Measurements from ENCODE around the gene HTRA1. TPM values are rescaled to one million over a fixed set of nuclear protein-coding genes. Genes with fewer than 3 reads are reported as not detected.

HTRA1 gene
- total and polyA plus RNA-seq, 2 of the 4 experiments (the other 2 are of a cell fraction): 28.5 to 108 TPM

GRCh38 chr10:122463466-122464249 is 2.3 kb downstream of the HTRA1 start (continued):
- TF ChIP-seq BHLHE40 (IDR thresholded peaks at IDR 0.05; ENCODE audit: low read depth, low read length) (no peak), CHD1 (IDR thresholded peaks at IDR 0.05; ENCODE audit: low read depth, low read length) (no peak), MAZ (IDR thresholded peaks at IDR 0.05; ENCODE audit: borderline replicate concordance, low read depth, low read length) (no peak)

GRCh38 chr10:122464250-122464510 is 2.8 kb downstream of the HTRA1 start:
- no peaks in the 10 kb centered on the region for H3K9me3 ChIP-seq (ENCODE audit: control insufficient read depth, insufficient read depth, low read length)
- H3K36me3 ChIP-seq (ENCODE audit: control insufficient read depth, insufficient read depth, low read length): no peaks in the 10 kb centered on the region; the same call in 1 of the 2 replicates
- no peak overlapping the region for H3K4ac ChIP-seq (ENCODE audit: low read depth, low read length)
- H3K23ac ChIP-seq (ENCODE audit: low read depth, low read length): no peak overlapping the region
- H4K20me1 ChIP-seq (ENCODE audit: insufficient read depth, low read length): peaks cover 16% of the 10 kb centered on the region
- no peak overlapping the region for H2BK20ac ChIP-seq (ENCODE audit: low read depth, low read length)
- H3K4me1 ChIP-seq (ENCODE audit: control insufficient read depth, insufficient read depth, low read length): peaks cover 19% of the 10 kb centered on the region
- H3K4me3 ChIP-seq (ENCODE audit: insufficient read depth, low read depth, low read length): no peak overlapping the region
- ATAC-seq (ENCODE audit: low read depth) (no peak), DNase-seq (no peak)
- H2AK9ac ChIP-seq (replicated peaks; ENCODE audit: low read depth, low read length, poor library complexity): no peak overlapping the region
- no peak overlapping the region for H3K4me2 ChIP-seq (ENCODE audit: low read depth, low read length)
- CTCF ChIA-PET: no interaction called here
- no peak overlapping the region for H4K8ac ChIP-seq (ENCODE audit: low read depth in 2 of 2, low read length in 2 of 2)
- TF ChIP-seq ELK1 (IDR thresholded peaks at IDR 0.05; ENCODE audit: borderline replicate concordance, low read depth, low read length) (no peak), RFX5 (IDR thresholded peaks at IDR 0.05; ENCODE audit: low read depth, low read length) (no peak), SMC3 (IDR thresholded peaks at IDR 0.05; ENCODE audit: low read depth, low read length) (no peak), RAD21 (IDR thresholded peaks at IDR 0.05; ENCODE audit: low read length) (no peak), CHD1 (IDR thresholded peaks at IDR 0.05; ENCODE audit: low read depth, low read length) (no peak), MAZ (IDR thresholded peaks at IDR 0.05; ENCODE audit: borderline replicate concordance, low read depth, low read length) (no peak), RCOR1 (IDR thresholded peaks at IDR 0.05; ENCODE audit: insufficient replicate concordance, low read length) (no peak), FOS (IDR thresholded peaks at IDR 0.05; ENCODE audit: low read depth, low read length) (no peak), BHLHE40 (IDR thresholded peaks at IDR 0.05; ENCODE audit: low read depth, low read length) (no peak), MXI1 (IDR thresholded peaks at IDR 0.05; ENCODE audit: borderline replicate concordance, low read depth, low read length) (no peak), NFE2L2 (IDR thresholded peaks at IDR 0.05; ENCODE audit: low read depth, low read length) (no peak)
- H3K79me1 ChIP-seq (ENCODE audit: low read depth in 1 of 2, low read length in 2 of 2): peaks cover 9 to 30% of the 10 kb centered on the region in 2 experiments
- no peak overlapping the region for H3K56ac ChIP-seq (ENCODE audit: extremely low read depth, insufficient read depth, low read length)
- H3K9ac ChIP-seq (ENCODE audit: low read depth, low read length): no peak overlapping the region
- no peak overlapping the region for H4K5ac ChIP-seq (ENCODE audit: low read depth, low read length)
- no peak overlapping the region for H4K91ac ChIP-seq (ENCODE audit: insufficient read depth, low read depth, low read length)
- POLR2A ChIA-PET (ENCODE audit: unreplicated experiment): no interaction called here
- H2BK15ac ChIP-seq (ENCODE audit: low read depth, low read length): no peak overlapping the region
- no peak overlapping the region for H3K27ac ChIP-seq (ENCODE audit: insufficient read depth, low read length)
- H3K14ac ChIP-seq (replicated peaks; ENCODE audit: low read depth, low read length): no peak overlapping the region
- BruUV-seq (replicated peaks): no TSS peak
- no peak overlapping the region for H2BK5ac ChIP-seq (ENCODE audit: low read depth, low read length, poor library complexity, severe bottlenecking)
- no peak overlapping the region for H3K18ac ChIP-seq (ENCODE audit: low read depth, low read length)
- WGBS, 2 experiments (ENCODE audit: extremely low coverage in 2 of 2, insufficient read length in 1 of 2): no CpG with 5 or more reads among the region's 4 CpGs
- no peak overlapping the region for H2AFZ ChIP-seq (replicated peaks; ENCODE audit: low read length, poor library complexity)
- no peaks in the 10 kb centered on the region for H3K27me3 ChIP-seq (ENCODE audit: control insufficient read depth, insufficient read depth, low read length)
- dilution Hi-C loops (cut with HindIII; ENCODE audit: low sequenced_read_pairs, unreplicated experiment): no loop called here
- peaks cover 17% of the 10 kb centered on the region for H3K9me1 ChIP-seq (ENCODE audit: insufficient read depth, low read length)
- H2AK5ac ChIP-seq (ENCODE audit: low read depth, low read length): no peak overlapping the region
- in situ Hi-C loops (cut with MboI; ENCODE audit: low sequenced_read_pairs): loop anchor here (10.0 kb wide), 1 partner anchor 339 kb away; no protein-coding TSS in a partner anchor
- H2BK120ac ChIP-seq (ENCODE audit: low read depth, low read length): no peak overlapping the region
- intact Hi-C loops (cut with micrococcal nuclease): loop anchor here (5.0 kb wide), 1 partner anchor 83 kb away; no protein-coding TSS in a partner anchor

All from IMR-90 (cell line).